HG03060 (cell line): ENCODE results near the gene ADGB.

Experiments
- ATAC-seq: cut with Tn5 transposase; IDR thresholded peaks from one replicate; pipeline ENCODE4 v1.9.1; 2021; ENCODE audit warnings: low read depth, moderate number of reproducible peaks; ENCODE audit not compliant: unreplicated experiment

Gene ADGB

DNA sequence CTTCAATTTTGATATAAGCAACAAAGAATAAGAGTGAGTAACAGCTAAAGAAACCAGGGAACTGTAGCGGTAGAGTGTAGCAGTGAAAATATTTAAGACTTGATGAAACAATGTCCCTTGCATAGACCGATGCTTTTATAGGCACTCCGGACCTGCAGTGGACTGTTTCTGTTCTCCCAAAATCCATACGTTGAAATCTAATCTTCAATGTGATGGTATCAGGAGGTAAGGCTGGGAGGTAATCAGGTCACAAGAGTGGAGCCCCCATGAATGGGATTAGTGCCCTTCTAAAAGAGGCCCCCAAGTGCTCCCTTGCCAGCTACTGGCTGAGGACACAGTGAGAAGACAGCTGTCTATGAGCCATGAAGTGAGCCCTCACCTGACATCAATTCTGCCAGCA, 260.4 kb downstream of the ADGB start:
- ATAC-seq = no peak

DNA sequence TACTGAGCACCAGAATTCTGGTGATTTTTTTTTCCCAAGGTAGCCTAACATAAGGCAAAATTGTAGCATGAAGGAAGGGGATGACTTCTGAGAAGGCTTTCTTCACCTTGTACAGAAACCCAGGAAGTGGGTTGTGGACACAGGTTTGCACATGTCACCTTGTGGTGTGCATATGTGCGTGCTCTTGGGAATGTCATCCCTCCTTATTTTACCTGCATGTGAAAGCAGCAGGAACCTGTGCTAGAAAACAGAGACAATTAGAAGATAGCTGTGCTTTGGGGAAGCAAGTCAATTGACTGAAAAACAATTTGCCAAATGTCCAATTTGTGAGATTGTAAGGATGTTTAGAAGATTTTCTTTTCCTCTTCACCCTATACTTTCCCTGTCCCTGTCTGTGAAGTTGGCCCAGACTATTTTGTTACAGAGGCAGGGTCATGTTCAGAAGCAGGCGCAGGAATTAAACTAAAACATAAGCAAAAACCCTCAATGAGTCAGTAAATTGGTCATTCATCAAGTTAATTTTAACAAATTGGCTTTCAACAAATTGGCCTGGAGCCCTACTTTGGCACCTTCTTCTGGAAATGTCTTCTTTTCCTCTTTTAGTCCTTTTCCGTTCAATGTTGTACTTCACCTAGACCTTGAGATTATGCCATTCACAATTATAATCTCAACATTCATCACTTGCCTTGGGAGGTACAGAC, 261.2 kb downstream of the ADGB start:
- no peak for ATAC-seq

DNA sequence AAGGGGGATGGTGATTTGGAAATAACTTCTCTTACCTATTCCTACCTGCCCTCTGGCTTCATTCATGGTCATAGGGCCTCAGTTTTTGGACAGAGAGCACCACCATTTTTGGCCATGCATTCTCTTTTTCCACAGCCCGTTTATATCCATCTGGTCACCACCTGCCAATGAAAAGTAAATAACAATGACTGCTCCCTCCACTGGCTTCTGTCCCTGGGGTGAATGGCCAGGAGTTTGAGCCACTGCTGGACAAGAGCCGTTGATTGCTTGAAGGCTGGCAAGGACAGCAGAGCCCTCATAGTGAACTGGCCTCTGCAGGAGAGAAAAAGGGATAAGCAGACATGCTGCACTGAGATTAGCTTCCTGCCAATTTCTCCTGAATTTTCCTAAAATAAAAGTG, 261.8 kb downstream of the ADGB start:
- ATAC-seq = no peak

DNA sequence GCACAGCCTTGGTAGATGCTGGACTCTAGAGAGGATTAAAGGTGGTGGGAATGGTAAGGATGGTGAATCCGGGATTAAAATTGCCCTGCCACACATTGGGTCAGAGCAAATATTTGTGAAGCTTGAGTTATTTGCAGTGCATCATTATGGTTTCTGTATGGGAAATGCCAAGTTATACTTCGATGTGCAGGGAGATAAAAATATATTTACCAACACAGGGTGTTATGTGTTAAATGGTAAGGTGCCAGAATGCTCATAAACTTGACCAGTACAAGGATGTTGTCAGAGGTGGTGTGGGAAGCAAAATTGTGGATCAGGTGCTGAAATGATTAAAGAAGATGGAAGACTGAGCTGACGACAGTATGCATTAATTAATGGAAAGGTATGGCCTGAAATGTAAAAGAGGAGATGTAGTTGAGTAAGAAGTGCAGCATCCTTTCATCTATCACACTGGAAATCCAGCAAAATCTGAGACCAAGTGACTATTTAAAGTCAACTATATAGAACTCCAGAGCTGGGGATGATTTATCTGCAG, 262.3 kb downstream of the ADGB start:
- ATAC-seq = no peak

DNA sequence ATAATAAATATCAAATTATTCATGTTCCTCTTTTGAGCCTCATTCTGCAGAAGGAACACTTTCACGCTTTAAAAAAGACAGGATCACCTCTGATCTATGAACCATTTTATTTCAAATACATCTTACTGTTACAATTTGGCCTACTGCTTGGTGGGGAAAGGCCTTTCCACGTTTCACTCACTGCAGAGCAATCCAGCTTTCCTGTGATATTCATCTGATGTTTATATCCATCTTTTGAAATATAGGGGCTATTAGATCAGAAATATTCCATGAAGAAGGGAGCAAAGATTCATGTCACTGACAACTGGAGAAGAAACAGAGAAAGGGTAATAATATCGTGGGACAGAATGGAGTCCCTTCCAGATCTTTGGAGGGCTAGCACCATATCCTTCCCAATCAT, 262.9 kb downstream of the ADGB start:
- ATAC-seq = no peak

DNA sequence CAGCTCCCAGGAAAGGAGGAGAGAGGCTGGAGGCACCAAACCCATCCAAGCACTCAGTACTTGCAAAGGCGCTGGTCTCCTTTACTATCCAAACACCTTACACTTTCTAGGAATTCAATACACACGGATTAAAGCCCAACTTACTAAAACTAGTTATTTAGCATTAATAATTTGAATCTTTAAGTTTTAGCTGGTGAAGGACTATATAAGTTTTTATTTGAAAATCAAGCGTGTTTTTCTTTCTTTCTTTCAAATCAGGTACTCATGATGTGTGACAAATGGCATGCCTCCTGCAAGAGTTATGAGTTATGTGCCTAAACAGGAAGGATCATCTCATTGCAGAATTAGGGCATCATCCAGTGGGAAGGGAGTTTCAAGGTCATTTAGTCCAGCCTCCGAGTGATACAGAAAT, 263.7 kb downstream of the ADGB start:
- no peak for ATAC-seq

DNA sequence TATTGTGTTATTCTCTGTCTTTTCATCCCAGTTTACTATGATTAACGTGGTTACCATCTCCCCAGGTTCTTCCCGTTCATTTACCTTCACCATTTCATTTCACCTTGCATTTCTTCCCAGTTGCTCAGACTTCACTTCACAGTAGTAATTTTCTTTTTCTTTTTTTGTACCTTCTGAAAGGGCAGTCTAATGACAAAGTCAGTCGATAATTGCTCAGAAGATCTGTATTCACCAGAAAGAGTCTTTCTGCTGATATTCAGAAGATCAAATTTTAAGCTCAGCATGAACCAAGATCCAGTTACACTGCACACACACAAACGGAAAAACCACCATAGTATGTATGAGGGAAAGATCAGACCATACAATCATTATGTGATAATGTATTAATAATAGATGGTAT, 265.5 kb downstream of the ADGB start:
- no peak for ATAC-seq

DNA sequence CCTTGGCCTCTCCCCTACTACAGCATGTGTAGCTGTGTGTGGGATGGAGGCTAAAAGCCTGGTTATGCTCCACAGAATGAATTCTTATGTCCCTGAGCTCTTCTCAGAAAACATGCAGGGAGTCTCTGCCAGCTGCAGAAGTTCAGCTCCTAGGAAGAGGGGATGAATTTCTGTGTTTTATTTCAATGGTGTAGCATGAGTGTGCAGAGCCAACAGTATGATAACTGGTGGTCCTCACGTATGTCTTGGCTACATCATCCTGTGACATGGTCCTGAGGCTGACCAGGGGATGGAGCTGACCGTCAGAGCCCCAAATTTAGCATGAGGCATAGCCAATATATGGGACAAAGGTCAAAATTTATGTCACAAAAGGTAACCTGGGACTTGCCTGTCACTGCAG, 266.1 kb downstream of the ADGB start:
- no peak for ATAC-seq
